Neuronal stem cell (in vitro differentiated cells): ENCODE measurements around the gene FASTK.

Source experiments
- DNase-seq: peaks from one replicate; pipeline ENCODE4 v3.0.0-alpha.2; 2013; ENCODE audit warnings: low spot score
- H2AFZ ChIP-seq: one replicate; pipeline ENCODE4 v1.6.1; 2013; ENCODE audit warnings: mild to moderate bottlenecking, low read length, inconsistent platforms
- H2AK5ac ChIP-seq: 2 replicates; pipeline ENCODE4 v1.6.1; 2013; ENCODE audit warnings: low read depth, mild to moderate bottlenecking, inconsistent platforms, low read length, moderate library complexity, mixed read lengths
- H2BK120ac ChIP-seq: 2 replicates; pipeline ENCODE4 v1.6.1; 2013; ENCODE audit warnings: low read depth, mild to moderate bottlenecking, inconsistent platforms, low read length, moderate library complexity, mixed read lengths
- H2BK12ac ChIP-seq: one replicate; pipeline ENCODE4 v1.6.1; 2013; ENCODE audit warnings: low read length, inconsistent platforms
- H2BK15ac ChIP-seq: 2 replicates; pipeline ENCODE4 v1.6.1; 2013; ENCODE audit warnings: mild to moderate bottlenecking, low read length, inconsistent platforms, mixed read lengths
- H2BK5ac ChIP-seq: one replicate; pipeline ENCODE4 v1.6.1; 2013; ENCODE audit warnings: inconsistent platforms, mild to moderate bottlenecking, low read length, moderate library complexity
- H3K14ac ChIP-seq: one replicate; pipeline ENCODE4 v1.6.1; 2013; ENCODE audit warnings: low read length, inconsistent platforms
- H3K18ac ChIP-seq: 2 replicates; pipeline ENCODE4 v1.6.1; 2013; ENCODE audit warnings: low read length, inconsistent platforms
- H3K23ac ChIP-seq: 2 replicates; pipeline ENCODE4 v1.6.1; 2013; ENCODE audit warnings: low read depth, mild to moderate bottlenecking, mixed read lengths, low read length, inconsistent platforms; ENCODE audit not compliant: poor library complexity
- H3K27ac ChIP-seq: replicated peaks from 3 replicates; pipeline ENCODE4 v1.5.1; 2013; ENCODE audit warnings: low read length, inconsistent platforms
- H3K27me3 ChIP-seq, 3 experiments: 2 replicates each; pipeline ENCODE4 v1.6.1; 2013; ENCODE audit warnings: low read length in 3 of 3, mild to moderate bottlenecking in 2 of 3, inconsistent platforms in 1 of 3, low read depth in 1 of 3, mixed read lengths in 1 of 3, moderate library complexity in 1 of 3; ENCODE audit not compliant: control insufficient read depth in 3 of 3, insufficient read depth in 3 of 3
- H3K36me3 ChIP-seq, 2 donors: replicated peaks in 1 of 2; 2 replicates each; pipeline ENCODE4 v1.6.1; 2013; ENCODE audit warnings: low read length in 2 of 2; ENCODE audit not compliant: control insufficient read depth in 2 of 2, insufficient read depth in 2 of 2
- H3K4ac ChIP-seq: 2 replicates; pipeline ENCODE4 v1.6.1; 2013; ENCODE audit warnings: inconsistent platforms, mild to moderate bottlenecking, low read length, moderate library complexity
- H3K4me1 ChIP-seq, 2 donors: 1 replicate in 1 of 2; 2 replicates in 1 of 2; pipeline ENCODE4 v1.6.1; 2013; ENCODE audit warnings: low read length in 2 of 2, low read depth in 1 of 2; ENCODE audit not compliant: control insufficient read depth in 2 of 2, insufficient read depth in 1 of 2
- H3K4me2 ChIP-seq: one replicate; pipeline ENCODE4 v1.6.1; 2013; ENCODE audit warnings: mild to moderate bottlenecking, low read length, inconsistent platforms; ENCODE audit not compliant: insufficient read depth, poor library complexity, severe bottlenecking
- H3K4me3 ChIP-seq, 2 donors: 2 replicates each; pipeline ENCODE4 v1.5.1; 2013; ENCODE audit warnings: low read length in 2 of 2, mild to moderate bottlenecking in 2 of 2, inconsistent platforms in 1 of 2, moderate library complexity in 1 of 2
- H3K79me1 ChIP-seq: one replicate; pipeline ENCODE4 v1.6.1; 2013; ENCODE audit warnings: low read depth, mild to moderate bottlenecking, inconsistent platforms, low read length, moderate library complexity
- H3K9ac ChIP-seq: one replicate; pipeline ENCODE4 v1.6.1; 2013; ENCODE audit warnings: mild to moderate bottlenecking, low read depth, low read length, inconsistent platforms; ENCODE audit not compliant: poor library complexity
- H3K9me3 ChIP-seq, 2 donors: replicated peaks in 1 of 2; 2 replicates each; pipeline versions ENCODE3 to v1.6.1; 2013; ENCODE audit warnings: low read length in 2 of 2, mild to moderate bottlenecking in 2 of 2, inconsistent platforms in 1 of 2, low read depth in 1 of 2, mixed read lengths in 1 of 2, moderate library complexity in 1 of 2; ENCODE audit not compliant: control insufficient read depth in 2 of 2, insufficient read depth in 1 of 2
- H4K8ac ChIP-seq: one replicate; pipeline ENCODE4 v1.6.1; 2013; ENCODE audit warnings: low read depth, mild to moderate bottlenecking, inconsistent platforms, low read length, moderate library complexity
- H4K91ac ChIP-seq: one replicate; pipeline ENCODE4 v1.6.1; 2013; ENCODE audit warnings: low read length, low read depth, mild to moderate bottlenecking, inconsistent platforms; ENCODE audit not compliant: poor library complexity
- whole genome bisulfite sequencing, 2 donors: extraction: QIAGEN DNeasy Blood & Tissue Kit; methylation state at CpG; one replicate each; pipeline ENCODE4 v1.1.7; 2013; ENCODE audit warnings: missing lambda C conversion rate in 2 of 2, mixed read lengths in 1 of 2; ENCODE audit not compliant: insufficient read length in 2 of 2, insufficient replicate concordance in 1 of 2; ENCODE audit errors: extremely low coverage in 2 of 2; 5-methylcytosine and 5-hydroxymethylcytosine counted together

The FASTK gene

GRCh38 chr7:151120896-151121295 is 40.3 kb upstream of the FASTK start:
- Histone ChIP-seq H2BK12ac (no peak overlapping the region), H3K4ac (peak overlapping the region; percentile 23), H2BK15ac (no peak overlapping the region), H2BK120ac (no peak overlapping the region), H3K4me1 (peaks cover 0 to 13% of the 10 kb centered on the region in 2 donors), H3K36me3 (peaks cover 38 to 61% of the 10 kb centered on the region in 2 donors), H3K9ac (no peak overlapping the region), H3K9me3 (peaks cover 0 to 1% of the 10 kb centered on the region in 2 donors), H3K4me2 (no peak overlapping the region), H3K14ac (peak overlapping the region; percentile 14), H3K79me1 (peaks cover 38% of the 10 kb centered on the region), H3K4me3 (no peak overlapping the region), H3K23ac (peak overlapping the region; percentile 31), H4K8ac (no peak overlapping the region), H2AK5ac (no peak overlapping the region), H3K27me3 (peaks cover 0 to 1% (median 0%) of the 10 kb centered on the region in 3 experiments), H4K91ac (no peak overlapping the region), H2BK5ac (peak overlapping the region; percentile 66), H3K18ac (no peak overlapping the region), H3K27ac (no peak overlapping the region), H2AFZ (no peak overlapping the region)
- no peak for DNase-seq
- no CpG with 5 or more reads among the region's 22 CpGs for WGBS, 2 donors

- no peak overlapping the region for H2BK5ac ChIP-seq
- no peak overlapping the region for H2BK15ac ChIP-seq
- WGBS, 2 donors, result no CpG with 5 or more reads among the region's 27 CpGs
Observed at GRCh38 chr7:151119902-151120301, 39.3 kb upstream of the FASTK start.

GRCh38 chr7:151119055-151119415 is 38.4 kb upstream of the FASTK start:
- Histone ChIP-seq H3K4me2 (no peak overlapping the region), H3K23ac (peak overlapping the region; percentile 85), H3K36me3 (peaks cover 35 to 47% of the 10 kb centered on the region in 2 donors), H2BK12ac (peak overlapping the region; percentile 84), H4K8ac (peak overlapping the region; percentile 65), H2BK5ac (no peak overlapping the region), H3K18ac (no peak overlapping the region), H2AK5ac (no peak overlapping the region), H3K79me1 (peaks cover 42% of the 10 kb centered on the region), H3K4ac (no peak overlapping the region), H3K4me1 (peaks cover 2 to 14% of the 10 kb centered on the region in 2 donors), H2BK120ac (peak overlapping the region; percentile 31), H3K27ac (no peak overlapping the region), H3K9ac (peak overlapping the region; percentile 70), H3K27me3 (peaks cover 0 to 3% (median 0%) of the 10 kb centered on the region in 3 experiments), H3K14ac (peak overlapping the region; percentile 17), H4K91ac (no peak overlapping the region), H3K9me3 (peaks cover 0 to 1% of the 10 kb centered on the region in 2 donors), H2AFZ (no peak overlapping the region), H2BK15ac (no peak overlapping the region), H3K4me3 (no peak overlapping the region)
- WGBS, 2 donors, result no CpG with 5 or more reads among the region's 13 CpGs
- DNase-seq, result no peak

More at GRCh38 chr7:151119902-151120301, 39.3 kb upstream of the FASTK start:
- Histone ChIP-seq H2BK120ac (no peak overlapping the region), H2AFZ (no peak overlapping the region), H3K23ac (no peak overlapping the region), H3K4ac (no peak overlapping the region), H3K9me3 (peaks cover 0 to 1% of the 10 kb centered on the region in 2 donors), H3K79me1 (peaks cover 42% of the 10 kb centered on the region), H3K18ac (peak overlapping the region; percentile 38), H4K91ac (no peak overlapping the region), H2BK12ac (no peak overlapping the region), H3K9ac (no peak overlapping the region), H3K14ac (peak overlapping the region; percentile 38), H3K27me3 (peaks cover 0 to 3% (median 0%) of the 10 kb centered on the region in 3 experiments), H3K27ac (no peak overlapping the region), H3K36me3 (peaks cover 37 to 56% of the 10 kb centered on the region in 2 donors), H4K8ac (no peak overlapping the region), H3K4me1 (peaks cover 0 to 12% of the 10 kb centered on the region in 2 donors), H2AK5ac (no peak overlapping the region), H3K4me2 (no peak overlapping the region), H3K4me3 (no peak overlapping the region)
- no peak for DNase-seq

- H2BK15ac ChIP-seq, result no peak overlapping the region
- no peak for DNase-seq
- H2AK5ac ChIP-seq, result no peak overlapping the region
- peaks cover 0 to 3% (median 0%) of the 10 kb centered on the region in 3 experiments for H3K27me3 ChIP-seq
- peak overlapping the region; percentile 85 for H3K23ac ChIP-seq
- peak overlapping the region; percentile 8 for H3K14ac ChIP-seq
- H3K9me3 ChIP-seq, result peaks cover 0 to 1% of the 10 kb centered on the region in 2 donors
- no peak overlapping the region for H3K18ac ChIP-seq
- H3K36me3 ChIP-seq, result peaks cover 35 to 43% of the 10 kb centered on the region in 2 donors
- H2BK5ac ChIP-seq, result no peak overlapping the region
- no peak overlapping the region for H3K4me3 ChIP-seq
- no peak overlapping the region for H3K4me2 ChIP-seq
- H3K79me1 ChIP-seq, result peaks cover 38% of the 10 kb centered on the region
- H4K91ac ChIP-seq, result peak overlapping the region; percentile 53
- H3K4ac ChIP-seq, result no peak overlapping the region
- peak overlapping the region; percentile 65 for H4K8ac ChIP-seq
- H2AFZ ChIP-seq, result no peak overlapping the region
- H2BK120ac ChIP-seq, result peak overlapping the region; percentile 31
- WGBS, 2 donors, result no CpG with 5 or more reads among the region's 38 CpGs
- H3K27ac ChIP-seq, result no peak overlapping the region
- peaks cover 8 to 17% of the 10 kb centered on the region in 2 donors for H3K4me1 ChIP-seq
- H3K9ac ChIP-seq, result peak overlapping the region; percentile 70
- H2BK12ac ChIP-seq, result peak overlapping the region; percentile 84
Observed at GRCh38 chr7:151118108-151119054, 37.8 kb upstream of the FASTK start.
